H9 (cell line): ENCODE measurements around the gene JPH2. TPM values are rescaled to one million over a fixed set of nuclear protein-coding genes. Genes with fewer than 3 reads are reported as not detected.

Source experiments
- DNase-seq: peaks from one replicate; pipeline ENCODE4 v3.0.0-alpha.2; 2017
- H2AFZ ChIP-seq: one replicate; pipeline ENCODE4 v1.6.1; 2013; ENCODE audit warnings: mild to moderate bottlenecking, low read length, control low read depth, moderate library complexity
- H2AK5ac ChIP-seq: 2 replicates; pipeline ENCODE4 v1.6.1; 2013; ENCODE audit warnings: low read length, control low read depth, mixed read lengths; ENCODE audit not compliant: insufficient read length
- H2BK120ac ChIP-seq: one replicate; pipeline ENCODE4 v1.6.1; 2013; ENCODE audit warnings: low read depth, mild to moderate bottlenecking, low read length, control low read depth, inconsistent platforms; ENCODE audit not compliant: poor library complexity, severe bottlenecking
- H2BK12ac ChIP-seq: 2 replicates; pipeline ENCODE4 v1.6.1; 2013; ENCODE audit warnings: low read length, control low read depth, mixed read lengths, low read depth; ENCODE audit not compliant: insufficient read length
- H2BK15ac ChIP-seq: 2 replicates; pipeline ENCODE4 v1.6.1; 2013; ENCODE audit warnings: low read depth, low read length, control low read depth
- H2BK20ac ChIP-seq: one replicate; pipeline ENCODE4 v1.6.1; 2013; ENCODE audit warnings: low read depth, mild to moderate bottlenecking, low read length, control low read depth, inconsistent platforms; ENCODE audit not compliant: poor library complexity, severe bottlenecking
- H2BK5ac ChIP-seq: 2 replicates; pipeline ENCODE4 v1.6.1; 2013; ENCODE audit warnings: low read length, control low read depth, mixed read lengths; ENCODE audit not compliant: insufficient read length
- H3K14ac ChIP-seq: 2 replicates; pipeline ENCODE4 v1.6.1; 2013; ENCODE audit warnings: low read length, control low read depth; ENCODE audit not compliant: insufficient read depth
- H3K18ac ChIP-seq: 2 replicates; pipeline ENCODE4 v1.6.1; 2013; ENCODE audit warnings: low read depth, mild to moderate bottlenecking, mixed read lengths, low read length, control low read depth; ENCODE audit not compliant: insufficient read length
- H3K23ac ChIP-seq: 2 replicates; pipeline ENCODE4 v1.6.1; 2013; ENCODE audit warnings: low read length, control low read depth, mixed read lengths, low read depth; ENCODE audit not compliant: insufficient read length
- H3K23me2 ChIP-seq: 2 replicates; pipeline ENCODE4 v1.6.1; 2013; ENCODE audit warnings: low read depth, mild to moderate bottlenecking, mixed read lengths, low read length, control low read depth; ENCODE audit not compliant: insufficient read length, poor library complexity, severe bottlenecking
- H3K27ac ChIP-seq: 2 replicates; pipeline ENCODE4 v1.5.1; 2013; ENCODE audit warnings: low read length, control low read depth, mixed read lengths, low read depth; ENCODE audit not compliant: insufficient read length
- H3K27me3 ChIP-seq: 2 replicates; pipeline ENCODE4 v1.6.1; 2013; ENCODE audit warnings: low read length, control low read depth, inconsistent platforms; ENCODE audit not compliant: insufficient read depth
- H3K4ac ChIP-seq: 2 replicates; pipeline ENCODE4 v1.6.1; 2013; ENCODE audit warnings: low read depth, mild to moderate bottlenecking, control low read depth, inconsistent platforms, low read length, moderate library complexity
- H3K4me1 ChIP-seq: 2 replicates; pipeline ENCODE4 v1.6.1; 2013; ENCODE audit warnings: low read length, control low read depth, inconsistent platforms; ENCODE audit not compliant: insufficient read depth
- H3K4me2 ChIP-seq: 2 replicates; pipeline ENCODE4 v1.6.1; 2013; ENCODE audit warnings: low read length, control low read depth, mixed read lengths; ENCODE audit not compliant: insufficient read length, insufficient read depth
- H3K56ac ChIP-seq: 2 replicates; pipeline ENCODE4 v1.6.1; 2013; ENCODE audit warnings: low read depth, mild to moderate bottlenecking, mixed read lengths, low read length, control low read depth; ENCODE audit not compliant: insufficient read length
- H3K79me1 ChIP-seq: 2 replicates; pipeline ENCODE4 v1.6.1; 2013; ENCODE audit warnings: low read depth, mild to moderate bottlenecking, moderate library complexity, low read length, control low read depth, inconsistent platforms; ENCODE audit not compliant: insufficient read depth, poor library complexity, severe bottlenecking
- H3K79me2 ChIP-seq: 2 replicates; pipeline ENCODE4 v1.6.1; 2013; ENCODE audit warnings: low read length, control low read depth, inconsistent platforms; ENCODE audit not compliant: insufficient read depth
- H3K9ac ChIP-seq: 2 replicates; pipeline ENCODE4 v1.6.1; 2013; ENCODE audit warnings: low read length, control low read depth, mixed read lengths; ENCODE audit not compliant: insufficient read length; ENCODE audit errors: extremely low read depth
- H3K9me3 ChIP-seq: one replicate; pipeline ENCODE4 v1.6.1; 2013; ENCODE audit warnings: low read depth, low read length, inconsistent platforms; ENCODE audit not compliant: control insufficient read depth
- H3T11ph ChIP-seq: one replicate; pipeline ENCODE4 v1.6.1; 2013; ENCODE audit warnings: mild to moderate bottlenecking, low read length, control low read depth, inconsistent platforms
- H4K20me1 ChIP-seq: one replicate; pipeline ENCODE4 v1.6.1; 2013; ENCODE audit not compliant: control insufficient read depth, insufficient read length, insufficient read depth
- H4K5ac ChIP-seq: 2 replicates; pipeline ENCODE4 v1.6.1; 2013; ENCODE audit warnings: low read depth, mild to moderate bottlenecking, mixed read lengths, low read length, control low read depth; ENCODE audit not compliant: insufficient read length
- H4K8ac ChIP-seq: replicated peaks from 2 replicates; pipeline ENCODE4 v1.6.1; 2013; ENCODE audit warnings: low read length, control low read depth, mixed read lengths, low read depth; ENCODE audit not compliant: insufficient read length
- H4K91ac ChIP-seq: 2 replicates; pipeline ENCODE4 v1.6.1; 2013; ENCODE audit warnings: low read depth, mild to moderate bottlenecking, moderate library complexity, mixed read lengths, low read length, control low read depth; ENCODE audit not compliant: insufficient read length
- H3K27ac Mint-ChIP-seq, 3 experiments: 2 replicates in 2 of 3; 3 replicates in 1 of 3; pipeline ENCODE4 v1.8.0; 2020 to 2021; ENCODE audit warnings: mixed read lengths in 3 of 3, mild to moderate bottlenecking in 1 of 3, moderate library complexity in 1 of 3
- H3K27me3 Mint-ChIP-seq: 2 replicates; pipeline ENCODE4 v1.8.0; 2021; ENCODE audit warnings: low read depth, mild to moderate bottlenecking, moderate library complexity, mixed read lengths
- H3K36me3 Mint-ChIP-seq, 3 experiments: 2 replicates in 2 of 3; 3 replicates in 1 of 3; pipeline ENCODE4 v1.8.0; 2020 to 2021; ENCODE audit warnings: low read depth in 3 of 3, mixed read lengths in 3 of 3; ENCODE audit not compliant: insufficient read depth in 1 of 3
- H3K4me1 Mint-ChIP-seq, 2 experiments: 2 replicates each; pipeline ENCODE4 v1.8.0; 2020; ENCODE audit warnings: mixed read lengths in 2 of 2
- H3K4me3 Mint-ChIP-seq, 2 experiments: 2 replicates in 1 of 2; 3 replicates in 1 of 2; pipeline ENCODE4 v1.8.0; 2020 to 2021; ENCODE audit warnings: mild to moderate bottlenecking in 2 of 2, mixed read lengths in 2 of 2, moderate library complexity in 1 of 2
- H3K9me3 Mint-ChIP-seq, 2 experiments: 2 replicates in 1 of 2; 3 replicates in 1 of 2; pipeline ENCODE4 v1.8.0; 2020; ENCODE audit warnings: mild to moderate bottlenecking in 2 of 2, mixed read lengths in 2 of 2, moderate library complexity in 1 of 2
- WGBS: extraction: QIAGEN DNeasy Blood & Tissue Kit; methylation state at CpG from one replicate; pipeline ENCODE4 v1.1.7; 2013; ENCODE audit warnings: missing lambda C conversion rate, low lambda C conversion rate, mixed read lengths; ENCODE audit not compliant: insufficient read length; ENCODE audit errors: extremely low coverage; 5-methylcytosine and 5-hydroxymethylcytosine counted together
- total RNA-seq: library from RNA; stranded (reverse); gene quantifications from 2 replicates; pipeline ENCODE4 v1.2.1, GENCODE V29; 2021
- TF ChIP-seq, protein P1 (sequence below): fragments of 200-600 bp; sonication (generic); conservative IDR thresholded peaks from 3 replicates; pipeline ENCODE4 v1.8.0; 2021; ENCODE audit warnings: antibody characterized with exemption, mild to moderate bottlenecking

JPH2 gene
- total RNA-seq, 1 experiment from 2014 or later, result 0.31 TPM

DNA sequence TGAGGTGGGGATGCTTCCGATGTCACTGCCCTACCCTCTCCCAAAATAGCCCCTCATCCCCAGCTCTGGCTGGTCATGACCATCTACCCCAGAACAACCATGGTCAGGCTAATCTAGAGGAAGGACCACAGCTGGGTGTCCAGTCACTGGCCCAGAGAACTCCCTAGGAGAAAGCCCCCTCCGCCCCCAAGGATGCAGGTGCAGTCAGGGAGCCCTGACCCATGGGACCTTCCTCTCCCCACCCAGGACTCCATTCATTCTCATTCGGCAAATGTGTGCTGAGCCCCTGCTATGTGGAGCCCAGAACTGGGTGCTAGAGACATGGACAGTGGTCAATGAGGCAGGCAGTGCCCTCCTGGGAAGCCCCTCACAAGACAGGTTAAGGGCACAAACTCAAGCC lies 60.5 kb downstream of the JPH2 start:
- no peak overlapping the region for H2BK20ac ChIP-seq
- no peak overlapping the region for H3K27ac ChIP-seq
- H4K91ac ChIP-seq, result no peak overlapping the region
- no peak overlapping the region for H3K18ac ChIP-seq
- Mint-ChIP-seq H3K4me1 (peaks cover 5 to 25% of the 10 kb centered on the region in 2 experiments), H3K27ac (no peak overlapping the region), H3K4me3 (no peak overlapping the region), H3K36me3 (no peaks in the 10 kb centered on the region; a peak in 1 of 7 replicates), H3K9me3 (no peaks in the 10 kb centered on the region), H3K27me3 (no peaks in the 10 kb centered on the region; the same call in 1 of the 2 replicates)
- WGBS, result no CpG with 5 or more reads among the region's 3 CpGs
- H3K9ac ChIP-seq, result no peak overlapping the region
- no peak overlapping the region for H3K56ac ChIP-seq
- H3K4me1 ChIP-seq, result no peaks in the 10 kb centered on the region
- no peaks in the 10 kb centered on the region for H3K9me3 ChIP-seq
- no peaks in the 10 kb centered on the region for H3K27me3 ChIP-seq
- no peak overlapping the region for H4K8ac ChIP-seq
- no peak overlapping the region for H3T11ph ChIP-seq
- no peak overlapping the region for H3K14ac ChIP-seq
- no peak overlapping the region for H2BK12ac ChIP-seq
- no peak overlapping the region for H2AK5ac ChIP-seq
- H3K4me2 ChIP-seq, result no peak overlapping the region
- DNase-seq, result no peak
- no peak overlapping the region for H2BK120ac ChIP-seq
- H3K4ac ChIP-seq, result no peak overlapping the region
- H3K79me1 ChIP-seq, result no peaks in the 10 kb centered on the region
- no peaks in the 10 kb centered on the region for H3K79me2 ChIP-seq
- no peak overlapping the region for H3K23ac ChIP-seq
- H2BK5ac ChIP-seq, result no peak overlapping the region
- H2AFZ ChIP-seq, result no peak overlapping the region
- no peak overlapping the region for H4K5ac ChIP-seq
- no peak overlapping the region for H2BK15ac ChIP-seq
- H3K23me2 ChIP-seq, result no peaks in the 10 kb centered on the region
- H4K20me1 ChIP-seq, result no peaks in the 10 kb centered on the region
- TF ChIP-seq, protein P1, sequence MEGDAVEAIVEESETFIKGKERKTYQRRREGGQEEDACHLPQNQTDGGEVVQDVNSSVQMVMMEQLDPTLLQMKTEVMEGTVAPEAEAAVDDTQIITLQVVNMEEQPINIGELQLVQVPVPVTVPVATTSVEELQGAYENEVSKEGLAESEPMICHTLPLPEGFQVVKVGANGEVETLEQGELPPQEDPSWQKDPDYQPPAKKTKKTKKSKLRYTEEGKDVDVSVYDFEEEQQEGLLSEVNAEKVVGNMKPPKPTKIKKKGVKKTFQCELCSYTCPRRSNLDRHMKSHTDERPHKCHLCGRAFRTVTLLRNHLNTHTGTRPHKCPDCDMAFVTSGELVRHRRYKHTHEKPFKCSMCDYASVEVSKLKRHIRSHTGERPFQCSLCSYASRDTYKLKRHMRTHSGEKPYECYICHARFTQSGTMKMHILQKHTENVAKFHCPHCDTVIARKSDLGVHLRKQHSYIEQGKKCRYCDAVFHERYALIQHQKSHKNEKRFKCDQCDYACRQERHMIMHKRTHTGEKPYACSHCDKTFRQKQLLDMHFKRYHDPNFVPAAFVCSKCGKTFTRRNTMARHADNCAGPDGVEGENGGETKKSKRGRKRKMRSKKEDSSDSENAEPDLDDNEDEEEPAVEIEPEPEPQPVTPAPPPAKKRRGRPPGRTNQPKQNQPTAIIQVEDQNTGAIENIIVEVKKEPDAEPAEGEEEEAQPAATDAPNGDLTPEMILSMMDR, result no peak
